Ishikawa (cell line): ENCODE data around the gene SPNS3.

ENCODE experiments used
- CREB1 ChIP-seq: IDR thresholded peaks from 2 replicates; pipeline ENCODE4 v1.6.1; 2012; ENCODE audit warnings: low read depth
- EGR1 ChIP-seq: IDR thresholded peaks from 2 replicates; pipeline ENCODE4 v1.6.1; 2012
- EP300 ChIP-seq: IDR thresholded peaks from 2 replicates; pipeline ENCODE4 v1.6.1; 2012; ENCODE audit warnings: borderline replicate concordance
- FOXM1 ChIP-seq: IDR thresholded peaks from 2 replicates; pipeline ENCODE4 v1.6.1; 2012; ENCODE audit warnings: low read depth, borderline replicate concordance
- MAX ChIP-seq: IDR thresholded peaks from 2 replicates; pipeline ENCODE4 v1.6.1; 2012
- REST ChIP-seq: IDR thresholded peaks from 2 replicates; pipeline ENCODE4 v1.6.1; 2012; ENCODE audit warnings: low read depth, mild to moderate bottlenecking
- TCF12 ChIP-seq: IDR thresholded peaks from 2 replicates; pipeline ENCODE4 v1.6.1; 2012; ENCODE audit warnings: low read depth

GRCh38 chr17:4407216-4407615 lies 26.5 kb upstream of the SPNS3 start:
- TF ChIP-seq EP300 (no peak), EGR1 (no peak), MAX (no peak), TCF12 (no peak), REST (no peak), CREB1 (no peak), FOXM1 (no peak)
